ENCODE measurements around the gene LRRTM4.

DNA sequence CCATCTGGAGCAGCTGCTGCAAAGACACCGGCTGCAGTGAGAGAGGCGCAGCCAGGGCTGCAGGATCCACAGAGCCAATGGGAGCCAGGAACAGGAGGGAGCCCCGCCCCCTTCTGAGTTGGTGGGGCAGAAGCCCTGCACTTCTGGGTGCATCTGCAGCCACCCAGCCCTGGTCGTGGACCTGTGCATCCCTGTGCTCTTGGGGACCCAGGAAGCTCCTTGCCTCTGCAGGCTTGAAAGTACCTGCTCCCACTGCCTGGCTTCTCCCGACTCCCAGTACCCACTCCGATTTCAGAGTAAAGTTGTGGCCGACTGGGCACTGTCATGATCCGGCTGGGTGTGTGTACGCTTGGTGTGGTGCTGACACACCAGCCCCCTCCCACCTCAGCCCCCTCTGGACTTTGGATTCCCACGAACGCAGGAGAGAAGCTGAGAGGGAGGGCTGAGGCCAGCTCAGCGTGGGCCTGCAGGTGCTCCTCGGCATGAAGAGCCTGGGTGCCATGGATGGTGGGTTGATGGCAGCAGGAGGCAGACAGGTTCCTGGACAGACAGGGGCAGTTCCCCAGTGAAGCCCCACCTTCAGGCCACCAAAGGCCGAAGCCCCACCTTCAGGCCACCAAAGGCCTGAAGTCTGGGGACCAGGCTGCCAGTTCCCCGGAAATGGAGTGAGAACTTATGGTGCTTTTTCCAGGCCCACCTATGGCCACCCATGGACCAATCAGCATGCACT is 34.9 kb downstream of the LRRTM4 start:
- TF ChIP-seq SMAD3 (CRISPR knock-in tag; IDR thresholded peaks at IDR 0.05; ENCODE audit: borderline replicate concordance) (no peak), NR1H2 (CRISPR knock-in tag; IDR thresholded peaks at IDR 0.05) (no peak), ELF4 (CRISPR knock-in tag; IDR thresholded peaks at IDR 0.05; ENCODE audit: low read depth) (no peak), GABPB1 (CRISPR knock-in tag; IDR thresholded peaks at IDR 0.05) (no peak), CREB1 (CRISPR knock-in tag; IDR thresholded peaks at IDR 0.05) (no peak)
- TF ChIP-seq, protein P1, sequence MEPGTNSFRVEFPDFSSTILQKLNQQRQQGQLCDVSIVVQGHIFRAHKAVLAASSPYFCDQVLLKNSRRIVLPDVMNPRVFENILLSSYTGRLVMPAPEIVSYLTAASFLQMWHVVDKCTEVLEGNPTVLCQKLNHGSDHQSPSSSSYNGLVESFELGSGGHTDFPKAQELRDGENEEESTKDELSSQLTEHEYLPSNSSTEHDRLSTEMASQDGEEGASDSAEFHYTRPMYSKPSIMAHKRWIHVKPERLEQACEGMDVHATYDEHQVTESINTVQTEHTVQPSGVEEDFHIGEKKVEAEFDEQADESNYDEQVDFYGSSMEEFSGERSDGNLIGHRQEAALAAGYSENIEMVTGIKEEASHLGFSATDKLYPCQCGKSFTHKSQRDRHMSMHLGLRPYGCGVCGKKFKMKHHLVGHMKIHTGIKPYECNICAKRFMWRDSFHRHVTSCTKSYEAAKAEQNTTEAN (CRISPR knock-in tag; IDR thresholded peaks at IDR 0.05), result no peak
- TF ChIP-seq, protein P2, sequence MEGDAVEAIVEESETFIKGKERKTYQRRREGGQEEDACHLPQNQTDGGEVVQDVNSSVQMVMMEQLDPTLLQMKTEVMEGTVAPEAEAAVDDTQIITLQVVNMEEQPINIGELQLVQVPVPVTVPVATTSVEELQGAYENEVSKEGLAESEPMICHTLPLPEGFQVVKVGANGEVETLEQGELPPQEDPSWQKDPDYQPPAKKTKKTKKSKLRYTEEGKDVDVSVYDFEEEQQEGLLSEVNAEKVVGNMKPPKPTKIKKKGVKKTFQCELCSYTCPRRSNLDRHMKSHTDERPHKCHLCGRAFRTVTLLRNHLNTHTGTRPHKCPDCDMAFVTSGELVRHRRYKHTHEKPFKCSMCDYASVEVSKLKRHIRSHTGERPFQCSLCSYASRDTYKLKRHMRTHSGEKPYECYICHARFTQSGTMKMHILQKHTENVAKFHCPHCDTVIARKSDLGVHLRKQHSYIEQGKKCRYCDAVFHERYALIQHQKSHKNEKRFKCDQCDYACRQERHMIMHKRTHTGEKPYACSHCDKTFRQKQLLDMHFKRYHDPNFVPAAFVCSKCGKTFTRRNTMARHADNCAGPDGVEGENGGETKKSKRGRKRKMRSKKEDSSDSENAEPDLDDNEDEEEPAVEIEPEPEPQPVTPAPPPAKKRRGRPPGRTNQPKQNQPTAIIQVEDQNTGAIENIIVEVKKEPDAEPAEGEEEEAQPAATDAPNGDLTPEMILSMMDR (IDR thresholded peaks at IDR 0.05), result no peak
- TF ChIP-seq, protein P3, sequence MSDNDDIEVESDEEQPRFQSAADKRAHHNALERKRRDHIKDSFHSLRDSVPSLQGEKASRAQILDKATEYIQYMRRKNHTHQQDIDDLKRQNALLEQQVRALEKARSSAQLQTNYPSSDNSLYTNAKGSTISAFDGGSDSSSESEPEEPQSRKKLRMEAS (CRISPR knock-in tag; IDR thresholded peaks at IDR 0.05), result no peak

All from WTC11 (cell line).